ENCODE data around the gene GJC2. TPM values are rescaled to one million over a fixed set of nuclear protein-coding genes. Genes with fewer than 3 reads are reported as not detected.

The GJC2 gene
- total and polyA plus RNA-seq, 8 donors, result 0.46 to 26.6 (median 1.5) TPM; not detected in 2

GRCh38 chr1:228174482-228175315, 25.0 kb downstream of the GJC2 start:
- intact Hi-C loops (cut with DNase I; ENCODE audit: low total_unique reads), result no loop called here
- peak overlapping the region in 1 of 5 donors; percentile 66 for H3K27ac ChIP-seq
- peak in 1 of 2 donors; percentile 42 for DNase-seq
- 76 to 98% (median 90%) methylated on average over 22 to 52 of the region's 52 CpGs for WGBS, 5 donors
- no peaks in the 10 kb centered on the region for H3K9me3 ChIP-seq
- H3K4me3 ChIP-seq, result peak overlapping the region in 3 of 4 donors; percentile 9 to 32 (median 22)
- peaks cover 5 to 26% (median 15%) of the 10 kb centered on the region in 4 donors for H3K4me1 ChIP-seq
- H3K36me3 ChIP-seq, result peaks cover 0 to 33% (median 22%) of the 10 kb centered on the region in 4 donors
- H3K27me3 ChIP-seq, result no peaks in the 10 kb centered on the region
- no peak for TF ChIP-seq EP300 (IDR thresholded peaks at IDR 0.05)
- no peak for TF ChIP-seq CTCF (IDR thresholded peaks at IDR 0.05)
- TF ChIP-seq POLR2A (IDR thresholded peaks at IDR 0.05), result no peak
- no peak for TF ChIP-seq POLR2AphosphoS5 (IDR thresholded peaks at IDR 0.05)

- 90 to 93% (median 91%) methylated on average over 16 to 18 of the region's 18 CpGs for WGBS, 5 donors
- peak in 1 of 2 donors; percentile 17 for DNase-seq
- H3K4me3 ChIP-seq, result no peak overlapping the region
Measured at GRCh38 chr1:228175316-228176023, 25.7 kb downstream of the GJC2 start.

GRCh38 chr1:228176024-228176395, 26.3 kb downstream of the GJC2 start:
- H3K9me3 ChIP-seq, result no peaks in the 10 kb centered on the region
- no peak for TF ChIP-seq CTCF (IDR thresholded peaks at IDR 0.05)
- no peak for TF ChIP-seq POLR2AphosphoS5 (IDR thresholded peaks at IDR 0.05)
- TF ChIP-seq EP300 (IDR thresholded peaks at IDR 0.05), result no peak
- TF ChIP-seq POLR2A (IDR thresholded peaks at IDR 0.05), result no peak
- no peak overlapping the region for H3K4me3 ChIP-seq
- no peak for DNase-seq
- no peaks in the 10 kb centered on the region for H3K27me3 ChIP-seq
- 80 to 95% (median 93%) methylated on average over 1 to 4 of the region's 4 CpGs for WGBS, 5 donors
- peaks cover 0 to 23% (median 19%) of the 10 kb centered on the region in 4 donors for H3K36me3 ChIP-seq
- H3K27ac ChIP-seq, result peak overlapping the region in 2 of 5 donors; percentile 1 to 66
- H3K4me1 ChIP-seq, result peaks cover 5 to 26% (median 15%) of the 10 kb centered on the region in 4 donors
- intact Hi-C loops (cut with DNase I; ENCODE audit: low total_unique reads), result no loop called here

More at GRCh38 chr1:228175316-228176023, 25.7 kb downstream of the GJC2 start:
- intact Hi-C loops (cut with DNase I; ENCODE audit: low total_unique reads), result no loop called here
- H3K9me3 ChIP-seq, result no peaks in the 10 kb centered on the region
- peak overlapping the region in 2 of 5 donors; percentile 1 to 66 for H3K27ac ChIP-seq
- peaks cover 0 to 25% (median 19%) of the 10 kb centered on the region in 4 donors for H3K36me3 ChIP-seq
- no peak for TF ChIP-seq EP300 (IDR thresholded peaks at IDR 0.05)
- no peak for TF ChIP-seq POLR2A (IDR thresholded peaks at IDR 0.05)
- no peak for TF ChIP-seq CTCF (IDR thresholded peaks at IDR 0.05)
- no peak for TF ChIP-seq POLR2AphosphoS5 (IDR thresholded peaks at IDR 0.05)
- no peaks in the 10 kb centered on the region for H3K27me3 ChIP-seq
- H3K4me1 ChIP-seq, result peaks cover 5 to 26% (median 15%) of the 10 kb centered on the region in 4 donors

- H3K36me3 ChIP-seq, result peaks cover 0 to 23% (median 19%) of the 10 kb centered on the region in 4 donors
- H3K9me3 ChIP-seq, result no peaks in the 10 kb centered on the region
- peak in 1 of 2 donors; percentile 69 for DNase-seq
- WGBS, 5 donors, result 91 to 95% (median 93%) methylated on average over 15 to 19 of the region's 19 CpGs
- no peak overlapping the region for H3K4me3 ChIP-seq
- peak overlapping the region in 1 of 5 donors; percentile 66 for H3K27ac ChIP-seq
- peaks cover 5 to 26% (median 15%) of the 10 kb centered on the region in 4 donors for H3K4me1 ChIP-seq
- TF ChIP-seq POLR2A (IDR thresholded peaks at IDR 0.05), result no peak
- no peak for TF ChIP-seq CTCF (IDR thresholded peaks at IDR 0.05)
- TF ChIP-seq POLR2AphosphoS5 (IDR thresholded peaks at IDR 0.05), result no peak
- TF ChIP-seq EP300 (IDR thresholded peaks at IDR 0.05), result no peak
- no peaks in the 10 kb centered on the region for H3K27me3 ChIP-seq
- intact Hi-C loops (cut with DNase I; ENCODE audit: low total_unique reads), result no loop called here
Measured at GRCh38 chr1:228176461-228177182, 26.9 kb downstream of the GJC2 start.

Measured in stomach (tissue), 9 donors.